ENCODE results near the gene LAMB4. TPM values are rescaled to one million over a fixed set of nuclear protein-coding genes. Genes with fewer than 3 reads are reported as not detected.

The LAMB4 gene
- total and polyA plus RNA-seq, 2 of the 4 experiments (the other 2 are of a cell fraction) = 0.12 to 0.18 TPM

DNA sequence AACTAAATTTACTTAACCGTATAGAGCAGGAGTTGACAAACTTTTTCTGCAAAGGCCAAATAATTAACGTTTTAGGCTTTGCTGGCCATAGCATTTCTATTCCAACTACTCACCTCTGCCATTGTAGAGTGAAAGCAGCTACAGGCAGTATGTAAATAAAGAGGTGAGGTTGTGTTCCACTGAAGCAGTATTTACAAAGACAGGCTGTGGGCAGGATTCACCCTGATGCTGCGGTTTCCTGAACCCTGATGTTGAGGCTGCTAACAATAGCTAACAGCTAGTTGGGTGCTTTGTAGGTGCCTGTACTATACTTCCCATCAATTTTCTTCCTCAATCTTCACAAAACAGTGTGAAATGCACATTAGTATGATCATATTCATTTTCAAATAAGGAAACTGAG lies 80.2 kb downstream of the LAMB4 start:
- Histone ChIP-seq H3K27ac (ENCODE audit: insufficient read depth, low read length) (no peak overlapping the region), H2BK120ac (ENCODE audit: low read depth, low read length) (no peak overlapping the region), H3K36me3 (ENCODE audit: control insufficient read depth, insufficient read depth, low read length) (no peaks in the 10 kb centered on the region), H2BK15ac (ENCODE audit: low read depth, low read length) (no peak overlapping the region), H4K20me1 (ENCODE audit: insufficient read depth, low read length) (no peaks in the 10 kb centered on the region), H3K4me2 (ENCODE audit: low read depth, low read length) (no peak overlapping the region), H3K9ac (ENCODE audit: low read depth, low read length) (no peak overlapping the region), H4K5ac (ENCODE audit: low read depth, low read length) (no peak overlapping the region), H3K4me1 (ENCODE audit: control insufficient read depth, insufficient read depth, low read length) (peaks cover 6% of the 10 kb centered on the region), H2BK5ac (ENCODE audit: low read depth, low read length, poor library complexity, severe bottlenecking) (no peak overlapping the region), H2AK9ac (replicated peaks; ENCODE audit: low read depth, low read length, poor library complexity) (no peak overlapping the region), H2BK20ac (ENCODE audit: low read depth, low read length) (no peak overlapping the region), H3K14ac (replicated peaks; ENCODE audit: low read depth, low read length) (no peak overlapping the region), H4K91ac (ENCODE audit: insufficient read depth, low read depth, low read length) (no peak overlapping the region), H4K8ac (ENCODE audit: low read depth in 2 of 2, low read length in 2 of 2) (no peak overlapping the region), H3K18ac (ENCODE audit: low read depth, low read length) (no peak overlapping the region), H3K27me3 (ENCODE audit: control insufficient read depth, insufficient read depth, low read length) (no peaks in the 10 kb centered on the region), H3K4ac (ENCODE audit: low read depth, low read length) (no peak overlapping the region), H3K9me1 (ENCODE audit: insufficient read depth, low read length) (peaks cover 2% of the 10 kb centered on the region; the same call in 1 of the 2 replicates), H2AK5ac (ENCODE audit: low read depth, low read length) (no peak overlapping the region), H3K4me3 (ENCODE audit: insufficient read depth, low read depth, low read length) (no peak overlapping the region), H3K23ac (ENCODE audit: low read depth, low read length) (no peak overlapping the region), H3K79me1 (ENCODE audit: low read depth in 1 of 2, low read length in 2 of 2) (no peaks in the 10 kb centered on the region), H3K9me3 (ENCODE audit: control insufficient read depth, insufficient read depth, low read length) (no peaks in the 10 kb centered on the region), H2AFZ (replicated peaks; ENCODE audit: low read length, poor library complexity) (no peak overlapping the region), H3K56ac (ENCODE audit: extremely low read depth, insufficient read depth, low read length) (no peak overlapping the region)
- no TSS peak for BruUV-seq (replicated peaks)
- ATAC-seq (ENCODE audit: low read depth) = no peak
- no CpG with 5 or more reads among the region's 3 CpGs for WGBS, 2 experiments (ENCODE audit: extremely low coverage in 2 of 2, insufficient read length in 1 of 2)
- ChIA-PET CTCF (no interaction called here), POLR2A (ENCODE audit: unreplicated experiment) (no interaction called here)
- dilution Hi-C loops (cut with HindIII; ENCODE audit: low sequenced_read_pairs, unreplicated experiment) (no loop called here), in situ Hi-C loops (cut with MboI; ENCODE audit: low sequenced_read_pairs) (no loop called here), intact Hi-C loops (cut with micrococcal nuclease) (no loop called here)
- TF ChIP-seq MXI1 (IDR thresholded peaks at IDR 0.05; ENCODE audit: borderline replicate concordance, low read depth, low read length) (no peak), NFE2L2 (IDR thresholded peaks at IDR 0.05; ENCODE audit: low read depth, low read length) (no peak), SMC3 (IDR thresholded peaks at IDR 0.05; ENCODE audit: low read depth, low read length) (no peak), CHD1 (IDR thresholded peaks at IDR 0.05; ENCODE audit: low read depth, low read length) (no peak), BHLHE40 (IDR thresholded peaks at IDR 0.05; ENCODE audit: low read depth, low read length) (no peak), MAFK (IDR thresholded peaks at IDR 0.05; ENCODE audit: low read depth, low read length) (no peak), RFX5 (IDR thresholded peaks at IDR 0.05; ENCODE audit: low read depth, low read length) (no peak), CEBPB (IDR thresholded peaks at IDR 0.05; ENCODE audit: low read depth, low read length) (no peak), FOS (IDR thresholded peaks at IDR 0.05; ENCODE audit: low read depth, low read length) (no peak), RAD21 (IDR thresholded peaks at IDR 0.05; ENCODE audit: low read length) (no peak), POLR2A (IDR thresholded peaks at IDR 0.05; ENCODE audit: low read depth, low read length) (no peak), RCOR1 (IDR thresholded peaks at IDR 0.05; ENCODE audit: insufficient replicate concordance, low read length) (no peak), MAZ (IDR thresholded peaks at IDR 0.05; ENCODE audit: borderline replicate concordance, low read depth, low read length) (no peak)
- TF ChIP-seq, protein P1, sequence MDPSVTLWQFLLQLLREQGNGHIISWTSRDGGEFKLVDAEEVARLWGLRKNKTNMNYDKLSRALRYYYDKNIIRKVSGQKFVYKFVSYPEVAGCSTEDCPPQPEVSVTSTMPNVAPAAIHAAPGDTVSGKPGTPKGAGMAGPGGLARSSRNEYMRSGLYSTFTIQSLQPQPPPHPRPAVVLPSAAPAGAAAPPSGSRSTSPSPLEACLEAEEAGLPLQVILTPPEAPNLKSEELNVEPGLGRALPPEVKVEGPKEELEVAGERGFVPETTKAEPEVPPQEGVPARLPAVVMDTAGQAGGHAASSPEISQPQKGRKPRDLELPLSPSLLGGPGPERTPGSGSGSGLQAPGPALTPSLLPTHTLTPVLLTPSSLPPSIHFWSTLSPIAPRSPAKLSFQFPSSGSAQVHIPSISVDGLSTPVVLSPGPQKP (IDR thresholded peaks at IDR 0.05; ENCODE audit: borderline replicate concordance, low read depth, low read length) = no peak
- TF ChIP-seq, protein P2, sequence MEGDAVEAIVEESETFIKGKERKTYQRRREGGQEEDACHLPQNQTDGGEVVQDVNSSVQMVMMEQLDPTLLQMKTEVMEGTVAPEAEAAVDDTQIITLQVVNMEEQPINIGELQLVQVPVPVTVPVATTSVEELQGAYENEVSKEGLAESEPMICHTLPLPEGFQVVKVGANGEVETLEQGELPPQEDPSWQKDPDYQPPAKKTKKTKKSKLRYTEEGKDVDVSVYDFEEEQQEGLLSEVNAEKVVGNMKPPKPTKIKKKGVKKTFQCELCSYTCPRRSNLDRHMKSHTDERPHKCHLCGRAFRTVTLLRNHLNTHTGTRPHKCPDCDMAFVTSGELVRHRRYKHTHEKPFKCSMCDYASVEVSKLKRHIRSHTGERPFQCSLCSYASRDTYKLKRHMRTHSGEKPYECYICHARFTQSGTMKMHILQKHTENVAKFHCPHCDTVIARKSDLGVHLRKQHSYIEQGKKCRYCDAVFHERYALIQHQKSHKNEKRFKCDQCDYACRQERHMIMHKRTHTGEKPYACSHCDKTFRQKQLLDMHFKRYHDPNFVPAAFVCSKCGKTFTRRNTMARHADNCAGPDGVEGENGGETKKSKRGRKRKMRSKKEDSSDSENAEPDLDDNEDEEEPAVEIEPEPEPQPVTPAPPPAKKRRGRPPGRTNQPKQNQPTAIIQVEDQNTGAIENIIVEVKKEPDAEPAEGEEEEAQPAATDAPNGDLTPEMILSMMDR (conservative IDR thresholded peaks at IDR 0.05; ENCODE audit: low read depth, low read length) = no peak
- TF ChIP-seq, protein P3, sequence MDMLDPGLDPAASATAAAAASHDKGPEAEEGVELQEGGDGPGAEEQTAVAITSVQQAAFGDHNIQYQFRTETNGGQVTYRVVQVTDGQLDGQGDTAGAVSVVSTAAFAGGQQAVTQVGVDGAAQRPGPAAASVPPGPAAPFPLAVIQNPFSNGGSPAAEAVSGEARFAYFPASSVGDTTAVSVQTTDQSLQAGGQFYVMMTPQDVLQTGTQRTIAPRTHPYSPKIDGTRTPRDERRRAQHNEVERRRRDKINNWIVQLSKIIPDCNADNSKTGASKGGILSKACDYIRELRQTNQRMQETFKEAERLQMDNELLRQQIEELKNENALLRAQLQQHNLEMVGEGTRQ (IDR thresholded peaks at IDR 0.05; ENCODE audit: low read depth, low read length) = no peak
- no peak for DNase-seq
